Measurements from ENCODE around the gene MITF.
A peak's percentile ranks its signal among the peaks of the same experiment; 100 is the strongest.

MITF gene

DNA sequence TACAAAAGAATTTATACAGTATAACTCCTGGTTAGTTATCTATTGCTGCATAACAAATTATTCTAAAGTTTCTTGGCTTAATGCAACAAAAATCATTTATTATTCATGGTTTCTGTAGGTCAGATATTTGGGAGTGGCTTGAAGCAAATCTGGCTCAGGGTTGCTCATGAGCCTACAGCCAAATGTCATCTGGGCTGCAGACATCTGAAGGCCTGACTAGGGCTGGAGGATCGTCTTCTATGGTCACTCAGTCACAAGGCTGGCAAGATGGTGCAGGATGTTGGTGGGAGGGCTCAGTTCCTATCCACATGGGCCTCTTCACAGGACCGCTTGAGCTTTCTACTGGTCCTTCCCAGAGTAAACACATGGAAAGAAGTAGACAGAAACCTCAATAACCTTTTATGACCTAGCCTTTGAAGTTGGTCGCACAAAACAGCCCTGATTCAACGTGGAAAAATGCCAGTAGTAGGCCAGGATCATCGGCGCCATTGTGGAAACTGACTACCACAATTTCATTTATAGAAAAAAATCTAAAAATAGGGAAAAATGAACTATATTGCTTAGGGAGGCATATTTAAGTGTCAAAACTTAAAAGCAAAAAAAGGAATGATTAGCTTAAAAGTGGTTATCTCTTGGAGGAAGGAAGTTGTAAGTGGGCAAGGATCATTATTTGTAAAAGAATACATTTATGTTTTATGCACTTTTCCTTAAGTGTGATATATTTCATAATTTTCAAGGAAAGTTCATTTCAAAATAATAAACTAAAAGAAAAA is 9.9 kb upstream of the MITF start:
- no peak for DNase-seq

DNA sequence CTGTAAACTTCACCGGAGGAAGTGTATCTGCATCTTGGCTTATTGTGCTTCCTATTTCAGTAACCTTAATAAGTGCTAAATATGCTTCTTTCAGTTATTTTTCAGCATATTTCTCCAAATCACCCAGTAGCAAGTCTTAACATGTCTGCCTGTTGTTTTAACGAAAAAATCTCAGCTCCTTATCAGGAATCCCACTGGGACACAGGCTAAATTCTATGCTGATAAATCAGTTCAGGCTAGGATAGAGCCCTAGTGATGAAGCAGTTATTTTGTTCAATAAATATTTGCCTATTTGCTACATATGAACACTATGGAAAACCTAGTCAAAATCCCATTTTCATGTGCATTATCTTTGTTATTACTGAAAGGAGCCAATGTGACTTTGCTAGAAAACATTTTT is 8.2 kb upstream of the MITF start:
- no peak for DNase-seq

DNA sequence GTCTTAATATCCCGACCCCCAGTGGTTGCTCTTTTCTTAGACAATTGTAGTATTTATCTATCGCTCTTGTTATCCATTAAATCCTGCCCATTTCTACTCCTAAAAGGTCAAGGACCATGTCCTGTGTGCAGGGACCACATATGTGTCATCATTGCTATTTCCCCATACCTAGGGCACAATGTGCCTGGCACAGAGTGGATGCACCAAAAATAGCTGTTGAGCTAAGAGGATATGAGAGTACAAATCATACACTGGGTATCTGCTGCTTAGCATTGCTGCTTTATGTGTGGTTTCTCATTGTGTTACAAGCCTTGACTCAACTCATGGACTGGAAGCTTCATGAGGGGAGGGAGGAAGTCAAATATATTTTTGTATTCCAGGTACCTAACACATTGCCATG is 3.4 kb upstream of the MITF start:
- DNase-seq: peak; percentile 69

DNA sequence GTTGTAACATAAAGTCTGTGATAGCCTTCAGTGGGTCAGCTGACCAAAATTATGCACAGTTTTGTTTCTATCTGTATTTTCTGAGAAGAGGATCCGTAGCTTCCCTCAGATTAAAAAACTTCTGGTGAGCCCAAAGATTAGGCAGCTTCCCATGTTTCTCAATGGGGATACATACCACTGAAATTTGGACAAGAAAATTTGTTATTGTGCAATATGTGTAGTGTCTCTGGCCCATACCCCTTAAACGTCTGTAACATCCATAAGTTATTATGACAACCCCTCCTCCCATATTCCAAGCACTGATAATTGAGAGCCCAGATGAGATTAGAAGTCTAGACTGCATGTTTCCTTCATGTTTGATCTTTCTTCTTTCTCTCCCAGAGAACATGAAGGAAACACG is 1.9 kb upstream of the MITF start:
- no peak for DNase-seq

DNA sequence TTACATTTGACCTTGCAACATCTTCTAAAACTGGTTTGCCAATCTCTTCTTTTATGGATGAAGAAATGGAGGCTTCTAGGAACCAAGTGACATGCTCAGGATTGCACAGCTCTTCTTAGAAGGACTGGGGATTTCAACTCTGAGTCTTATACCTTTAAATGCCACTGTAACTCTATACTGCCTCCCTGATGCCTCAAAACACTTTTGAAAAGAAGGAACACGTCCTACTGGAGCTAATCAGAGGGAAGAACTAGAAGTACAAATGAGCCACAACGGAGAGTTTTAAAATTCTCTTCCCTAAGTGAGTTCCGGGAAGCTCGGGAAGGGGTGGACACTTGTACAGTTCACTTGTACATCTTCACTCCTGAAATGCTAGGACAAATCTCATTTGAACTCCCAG is 949 bp upstream of the MITF start:
- DNase-seq: no peak

DNA sequence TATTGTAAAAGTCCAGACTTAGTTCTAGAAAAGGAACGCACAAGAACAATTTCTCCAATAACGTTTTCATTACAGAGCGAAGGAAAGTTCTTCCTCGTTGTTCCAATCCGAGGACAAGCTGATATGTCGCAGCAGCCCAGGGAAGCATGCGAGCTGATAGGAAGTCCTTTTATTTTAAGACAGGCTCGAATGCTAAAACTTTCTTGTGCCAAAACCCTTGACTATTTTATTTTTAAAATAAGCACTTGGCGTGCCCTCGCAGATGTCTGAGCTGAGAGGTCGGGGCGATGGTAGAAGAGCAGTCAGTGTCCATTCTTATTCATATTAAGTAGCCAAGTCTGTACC is 433 bp upstream of the MITF start:
- no peak for DNase-seq

DNA sequence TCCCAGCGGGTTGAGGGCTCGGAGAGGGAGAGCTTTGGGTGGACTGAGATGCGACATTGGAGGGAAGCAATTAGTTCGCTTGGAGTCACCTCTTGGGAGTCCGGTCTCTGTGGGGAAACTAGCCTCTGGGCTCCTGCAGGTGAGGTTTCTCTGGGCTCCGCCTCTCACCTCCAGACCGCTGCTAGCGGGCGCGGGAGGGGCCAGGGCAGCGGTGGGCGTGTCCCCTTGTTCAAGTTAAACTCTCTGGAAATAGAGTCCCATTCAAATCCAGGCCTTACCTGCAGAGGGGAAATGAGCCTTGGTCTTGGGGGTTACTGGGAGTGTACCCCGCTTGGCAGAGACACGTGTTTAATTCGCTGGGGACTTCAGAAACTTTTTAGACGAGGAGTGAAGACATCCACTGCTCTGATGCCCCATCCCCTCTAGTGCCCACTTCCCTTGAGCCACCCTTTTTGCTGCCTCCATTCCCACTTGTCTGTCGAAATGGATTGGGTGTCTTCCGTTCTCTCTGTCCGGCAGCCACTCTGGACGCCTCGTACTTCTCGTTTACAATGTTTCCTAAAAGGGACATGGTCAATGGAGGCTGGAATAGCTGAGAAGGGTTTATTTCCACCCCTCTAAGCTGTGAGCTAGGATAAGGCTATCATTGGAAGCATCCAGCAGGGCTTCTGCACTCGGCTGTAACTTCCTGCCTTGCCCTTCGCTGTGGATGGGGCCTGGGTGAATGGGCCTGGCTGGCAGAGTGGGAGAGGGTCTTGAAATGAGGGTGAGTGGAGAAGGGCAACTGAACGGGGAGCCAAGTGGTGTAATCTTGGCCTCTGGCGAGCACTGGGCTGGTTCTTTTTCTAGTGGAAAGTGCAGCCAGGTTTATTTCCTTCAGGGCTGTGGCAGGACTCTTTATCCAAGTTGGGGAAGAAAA is 1.1 kb downstream of the MITF start:
- DNase-seq: no peak

DNA sequence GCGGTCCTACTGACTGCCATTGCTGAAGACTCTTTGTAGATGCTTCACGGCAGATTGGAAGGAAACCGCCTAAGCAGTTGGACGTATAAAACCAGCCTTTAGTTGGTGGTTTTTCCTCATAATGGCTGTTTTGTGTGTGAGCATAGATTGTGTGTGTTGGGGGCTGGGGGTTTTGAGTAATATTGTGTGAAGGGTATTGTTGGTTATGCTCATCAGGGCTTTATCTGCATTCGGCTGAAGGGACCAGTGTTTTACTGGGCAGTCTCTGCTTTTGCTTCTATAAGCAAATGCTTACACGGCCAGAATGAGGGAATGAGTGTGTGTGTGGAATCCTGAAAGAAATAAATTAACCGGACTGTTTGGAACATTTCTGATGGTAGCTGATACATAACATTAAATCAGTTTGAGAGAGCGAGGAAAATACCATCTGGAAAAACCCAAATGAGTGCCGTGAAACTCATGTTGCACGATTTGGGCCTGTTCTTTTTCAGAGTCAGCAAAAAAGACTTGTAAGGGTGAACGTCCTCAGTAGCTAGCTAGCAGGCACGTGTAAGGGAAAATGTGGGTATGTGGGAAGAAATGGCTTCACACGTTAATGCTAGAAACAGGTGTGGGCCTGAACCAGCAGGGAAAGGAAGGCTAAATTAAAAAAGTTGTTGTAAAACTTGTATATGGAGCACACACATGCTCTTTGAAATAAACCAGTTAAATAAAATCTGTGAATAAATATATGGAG is 1.9 kb downstream of the MITF start:
- no peak for DNase-seq

DNA sequence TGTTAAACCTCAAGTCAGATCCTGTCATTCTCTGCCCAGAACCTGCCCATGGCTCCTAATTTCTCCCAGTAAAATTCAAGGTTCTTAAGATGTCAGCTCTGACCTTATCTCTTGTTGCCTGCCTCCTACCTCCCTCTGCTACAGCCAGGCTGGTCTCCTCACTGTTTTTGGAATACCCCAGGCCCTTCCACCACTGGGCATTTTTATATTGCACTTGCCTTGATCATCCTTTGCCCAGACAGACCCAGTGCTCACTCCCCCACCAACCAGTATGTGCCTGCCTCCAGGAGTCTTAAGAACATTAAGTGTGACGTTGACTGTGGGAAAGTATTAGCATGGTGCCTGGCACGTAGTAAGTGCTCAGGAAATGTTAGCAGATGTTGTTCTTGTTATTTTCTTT is 3.1 kb downstream of the MITF start:
- DNase-seq: no peak

DNA sequence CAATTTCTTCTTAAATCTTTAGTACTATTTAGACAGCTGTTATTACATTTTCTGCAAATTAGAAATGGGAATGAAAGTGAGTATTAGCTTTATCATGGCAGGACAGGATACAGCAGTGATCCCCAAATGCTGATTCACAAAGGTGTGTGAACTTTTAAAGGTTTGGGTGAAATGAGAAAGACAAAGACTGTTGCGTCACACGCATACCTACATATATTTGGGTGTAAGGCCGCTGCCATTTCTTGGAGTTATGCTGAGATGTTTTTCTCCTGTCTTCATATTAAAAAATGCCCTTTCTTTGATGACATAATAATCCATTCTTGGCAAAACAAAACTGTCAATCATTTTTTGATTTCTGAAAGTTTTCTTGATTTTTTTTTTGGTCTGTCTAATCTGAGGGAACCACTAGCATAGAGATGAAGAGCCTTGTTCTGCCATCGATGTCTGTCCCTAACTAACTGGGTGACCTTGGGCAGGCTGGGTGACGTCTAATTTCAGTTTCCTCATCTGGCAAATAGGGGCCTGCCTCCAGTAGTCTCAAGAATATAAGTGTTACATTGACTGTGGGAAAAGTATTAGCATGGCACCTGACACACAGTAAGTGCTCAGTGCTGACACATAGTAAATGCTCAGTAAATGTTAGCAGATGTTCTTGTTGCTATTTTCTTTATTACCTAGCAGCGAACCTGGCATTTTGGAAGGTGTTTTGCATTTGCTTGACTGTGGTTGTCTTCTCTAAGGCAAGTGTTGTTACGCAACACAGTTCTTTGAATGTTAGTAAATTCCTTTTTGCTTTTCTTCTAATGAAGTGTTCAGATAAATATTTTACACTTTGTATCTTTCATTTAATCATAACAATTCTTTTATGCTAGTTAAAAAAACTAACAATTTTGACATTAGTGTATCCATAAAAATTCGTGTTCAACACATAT is 5.0 kb downstream of the MITF start:
- no peak for DNase-seq

DNA sequence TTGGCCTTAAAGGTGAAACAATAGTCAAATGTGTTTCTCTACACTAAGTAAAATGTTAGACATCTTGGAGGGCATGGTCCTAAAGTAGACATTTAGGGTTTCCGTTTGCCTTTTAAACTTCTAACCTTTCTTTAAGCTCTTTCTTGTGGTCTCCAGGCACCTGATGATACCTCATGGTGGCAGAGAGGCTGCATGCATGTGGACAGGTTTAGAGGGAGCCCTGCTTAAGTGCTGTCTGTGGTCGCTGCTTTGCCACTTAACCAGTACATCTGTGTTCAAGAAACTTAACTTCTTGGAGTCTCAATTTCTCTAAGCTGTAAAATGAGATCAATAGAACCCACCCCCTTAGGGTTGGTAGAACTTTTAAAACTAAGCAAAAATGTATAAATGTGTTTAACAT is 6.2 kb downstream of the MITF start:
- DNase-seq: no peak

DNA sequence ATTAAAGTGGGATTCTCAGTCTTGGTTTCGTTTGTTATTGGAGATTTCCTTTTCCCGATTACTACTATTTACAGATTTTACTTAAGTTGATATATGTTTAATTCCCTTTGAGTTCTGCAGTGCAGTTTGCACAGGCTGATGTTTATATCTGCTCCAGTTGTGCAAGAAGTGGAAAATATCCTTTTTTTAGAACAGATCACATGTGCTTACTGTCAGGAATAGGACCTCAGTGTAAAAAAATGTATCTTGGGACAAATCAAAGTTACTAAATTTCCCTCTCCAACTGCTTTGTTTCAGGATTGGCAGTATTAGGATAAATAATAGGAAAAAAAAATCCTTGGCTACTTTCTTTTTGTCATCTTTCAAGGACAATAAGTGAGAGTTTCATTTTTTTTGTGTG is 6.9 kb downstream of the MITF start:
- no peak for DNase-seq

DNA sequence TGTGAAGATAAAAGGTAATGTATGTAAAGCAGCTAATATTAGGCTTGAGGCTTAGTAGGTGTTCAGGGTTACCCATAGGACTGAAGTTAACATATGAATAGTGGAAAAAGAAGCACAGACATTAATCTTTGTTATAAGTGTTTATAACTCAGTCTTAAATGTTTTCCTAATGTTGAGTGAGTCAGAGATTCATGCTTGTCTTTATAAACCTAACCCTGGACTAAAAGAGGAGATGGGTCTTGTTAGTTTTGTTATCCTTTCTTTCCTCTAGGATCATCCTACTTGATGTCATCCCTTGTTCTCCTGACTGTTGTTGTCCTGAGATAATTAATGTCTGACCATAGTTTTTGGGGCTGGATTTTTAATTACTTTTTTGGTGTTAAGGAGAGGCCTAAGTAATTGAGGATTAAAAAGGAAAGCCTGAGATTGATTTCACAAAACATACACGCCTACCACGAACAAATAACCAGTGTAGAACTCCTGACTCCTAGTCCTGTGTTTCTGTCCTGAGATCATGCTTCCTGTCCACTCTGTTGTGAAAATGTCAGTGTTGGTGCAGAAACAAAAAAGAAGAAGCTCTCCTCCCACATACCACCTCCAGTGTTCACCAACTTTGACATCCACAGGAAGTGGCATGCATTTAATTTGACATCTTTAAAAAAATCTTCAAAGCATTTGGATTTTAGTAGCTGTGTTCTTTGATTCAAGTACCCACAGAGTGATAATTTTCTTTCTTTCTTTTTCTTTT is 8.4 kb downstream of the MITF start:
- peak; percentile 62 for DNase-seq

DNA sequence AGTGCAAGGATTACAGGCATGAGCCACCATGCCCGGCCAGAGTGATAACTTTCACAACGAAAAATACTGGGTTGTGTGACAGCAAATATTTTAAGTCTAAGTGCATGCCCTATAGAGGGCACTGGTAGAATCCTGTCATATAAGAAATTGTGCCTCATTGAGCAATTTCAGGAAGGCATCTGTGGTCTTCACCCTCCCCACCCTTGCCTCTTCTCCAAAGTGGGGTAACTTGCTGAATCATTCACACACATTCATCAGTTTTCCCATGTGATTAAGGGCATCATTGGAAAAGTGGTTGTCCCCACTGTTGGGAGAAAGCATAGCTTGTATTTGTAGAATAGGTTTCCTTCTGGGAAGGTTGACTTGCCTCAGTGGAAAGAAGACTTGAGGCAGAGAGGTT is 9.2 kb downstream of the MITF start:
- DNase-seq: peak; percentile 36

DNA sequence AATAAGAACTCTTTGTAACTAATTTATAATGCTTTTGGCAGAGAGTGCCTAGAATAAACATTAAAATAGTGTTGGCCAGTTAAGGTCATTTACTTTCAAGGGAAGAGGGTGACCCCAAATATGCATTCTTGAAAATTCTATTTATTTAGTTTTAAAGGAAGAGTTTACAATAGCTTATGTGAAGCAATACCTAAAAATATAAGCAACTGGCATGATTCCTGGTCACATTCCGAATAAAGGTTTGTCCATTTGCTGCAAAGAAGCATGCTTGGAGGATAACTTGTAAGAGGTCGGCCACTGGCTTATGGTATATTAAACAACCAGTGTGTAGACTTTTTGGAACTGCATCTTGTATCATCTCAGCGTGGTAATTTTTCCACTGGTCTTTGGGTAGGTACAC is 10.2 kb downstream of the MITF start:
- DNase-seq: no peak

DNA sequence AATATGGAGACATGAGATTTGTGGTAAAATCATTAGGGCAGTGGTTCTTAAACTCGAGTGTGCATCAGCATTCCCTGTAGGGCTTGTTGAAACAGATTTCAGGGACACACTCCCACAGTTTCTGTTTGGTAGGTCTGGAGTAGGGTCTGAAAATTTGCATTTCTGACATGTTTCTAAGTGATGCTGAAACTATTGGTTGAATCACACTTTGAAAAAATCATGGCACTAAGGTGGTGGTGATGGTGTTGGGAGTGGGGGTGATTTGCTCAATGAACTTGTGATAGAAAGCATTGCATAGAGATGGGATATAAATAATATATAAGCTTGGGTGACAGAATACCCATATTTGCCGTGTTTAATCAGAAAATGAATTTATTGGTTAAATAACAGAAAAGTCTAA is 11.3 kb downstream of the MITF start:
- DNase-seq: no peak

DNA sequence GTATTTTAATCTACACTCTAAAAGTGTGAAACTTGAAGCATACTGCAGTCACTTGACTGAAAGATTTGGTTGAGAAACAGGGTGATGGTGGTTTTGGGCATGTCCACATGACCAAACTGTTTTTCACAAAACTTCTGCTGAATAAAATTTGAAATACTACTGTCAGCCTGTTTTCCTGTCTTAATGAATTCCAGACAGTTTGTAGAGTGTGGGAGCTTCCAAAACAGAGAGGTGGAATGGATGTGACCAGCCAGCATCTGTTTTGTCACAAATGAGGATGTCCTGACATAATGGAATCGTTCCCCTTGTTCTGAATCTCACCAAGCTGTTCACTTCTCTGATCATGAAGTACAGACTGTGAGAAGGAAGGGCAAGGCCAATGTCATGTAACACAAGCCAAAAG is 11.8 kb downstream of the MITF start:
- DNase-seq: no peak

DNA sequence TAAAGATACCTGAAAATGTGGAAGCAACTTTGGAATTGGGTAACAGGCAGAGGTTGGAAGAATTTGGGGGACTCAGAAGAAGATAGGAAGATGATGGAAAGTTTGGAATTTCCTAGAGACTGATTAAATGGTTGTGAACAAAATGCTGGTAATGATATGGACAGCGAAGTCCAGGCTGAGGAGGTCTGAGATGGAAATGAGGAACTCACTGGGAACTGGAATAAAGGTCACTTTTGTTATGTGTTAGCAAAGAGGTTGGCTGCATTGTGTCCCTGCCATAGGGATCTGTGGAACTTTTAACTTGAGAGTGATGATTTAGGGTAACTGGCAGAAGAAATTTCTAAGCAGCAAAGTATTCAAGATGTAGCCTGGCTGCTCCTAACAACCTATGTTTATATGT is 13.0 kb downstream of the MITF start:
- DNase-seq: no peak

DNA sequence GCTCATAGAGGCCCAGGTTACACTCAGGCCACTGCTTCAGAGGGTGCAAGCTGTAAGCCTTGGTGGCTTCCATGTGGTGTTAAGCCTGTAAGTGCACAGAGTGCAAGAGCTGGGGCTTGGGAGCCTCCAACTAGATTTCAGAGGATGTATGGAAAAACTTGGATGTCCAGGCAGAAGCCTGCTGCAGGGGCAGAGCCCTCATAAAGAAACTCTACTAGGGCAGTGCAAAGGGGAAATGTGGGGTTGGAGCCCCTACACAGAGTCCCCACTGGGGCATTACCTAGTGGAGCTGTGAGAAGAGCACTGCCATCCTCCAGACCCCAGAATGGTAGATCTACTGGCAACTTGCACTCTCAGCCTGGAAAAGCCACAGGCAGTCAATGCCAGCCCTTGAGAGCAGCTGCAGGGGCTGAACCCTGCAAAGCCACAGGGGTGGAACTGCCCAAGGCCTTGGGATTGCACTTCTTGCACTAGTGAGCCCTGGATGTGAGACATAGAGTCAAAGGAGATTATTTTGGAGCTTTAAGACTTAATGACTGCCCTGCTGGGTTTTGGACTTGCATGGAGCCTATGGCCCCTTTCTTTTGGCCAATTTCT is 14.0 kb downstream of the MITF start:
- DNase-seq: no peak

DNA sequence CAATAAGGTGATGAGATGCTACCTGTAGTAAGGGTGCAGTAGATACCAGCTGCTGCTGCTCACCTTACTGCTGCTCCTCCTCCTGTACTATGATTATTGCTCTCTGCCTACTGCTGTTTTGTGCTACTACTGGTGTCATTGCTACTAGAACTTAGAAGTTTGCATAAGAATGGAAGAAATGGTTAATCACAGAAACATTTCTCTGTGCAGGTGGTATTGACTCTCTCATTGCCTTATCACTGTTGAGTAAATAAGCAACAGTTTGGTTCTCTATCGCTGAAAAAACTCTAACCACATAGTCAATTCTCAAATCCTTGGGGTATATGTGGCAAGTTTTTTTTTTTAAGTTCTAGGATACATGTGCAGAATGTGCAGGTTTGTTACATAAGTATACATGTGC is 16.5 kb downstream of the MITF start:
- DNase-seq: no peak

Data from MV-4-11 (cell line).